GM12873 (cell line): ENCODE data around the gene TMEM54.

Source experiments
- TF ChIP-seq, protein P1 (sequence below): IDR thresholded peaks from 2 replicates; pipeline ENCODE4 v1.5.1; 2012; ENCODE audit warnings: low read depth, mild to moderate bottlenecking, moderate library complexity, low read length, control low read depth; ENCODE audit not compliant: insufficient read depth; ENCODE audit errors: missing control alignments

Gene TMEM54

DNA sequence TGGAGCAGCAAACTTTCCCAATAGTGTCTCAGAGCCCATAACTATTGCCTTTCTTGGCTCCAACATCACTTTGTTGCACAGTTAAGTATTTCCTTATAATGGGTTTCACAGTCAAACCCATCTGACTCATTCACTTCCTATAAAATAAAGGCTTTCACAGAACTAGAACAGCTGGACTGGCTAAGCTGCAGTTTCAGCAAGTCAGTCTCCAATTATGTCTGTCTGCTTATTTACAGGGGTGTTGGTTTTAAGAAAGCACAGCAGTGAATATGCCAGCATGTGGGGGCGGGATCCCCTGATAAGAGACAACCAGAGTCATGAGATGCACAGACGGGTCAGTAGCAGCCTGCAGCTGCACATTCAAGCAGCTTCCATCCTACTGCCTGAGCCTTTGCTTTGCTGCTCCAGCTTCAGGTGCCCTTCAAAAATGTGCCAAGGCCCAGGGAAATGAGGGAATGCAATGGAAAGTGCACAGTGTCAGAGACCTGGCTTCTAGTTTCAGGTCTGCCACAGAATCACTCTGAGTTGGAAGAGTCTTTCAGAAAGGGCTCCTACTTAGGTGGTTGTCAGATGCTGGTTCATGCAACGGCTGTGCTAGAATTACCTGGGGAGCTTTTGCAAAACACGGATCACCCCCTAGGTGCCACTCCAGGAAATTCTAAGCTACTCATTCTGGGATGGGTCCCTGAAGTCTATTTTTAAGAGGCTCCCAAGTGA, 38.6 kb upstream of the TMEM54 start:
- TF ChIP-seq, protein P1, sequence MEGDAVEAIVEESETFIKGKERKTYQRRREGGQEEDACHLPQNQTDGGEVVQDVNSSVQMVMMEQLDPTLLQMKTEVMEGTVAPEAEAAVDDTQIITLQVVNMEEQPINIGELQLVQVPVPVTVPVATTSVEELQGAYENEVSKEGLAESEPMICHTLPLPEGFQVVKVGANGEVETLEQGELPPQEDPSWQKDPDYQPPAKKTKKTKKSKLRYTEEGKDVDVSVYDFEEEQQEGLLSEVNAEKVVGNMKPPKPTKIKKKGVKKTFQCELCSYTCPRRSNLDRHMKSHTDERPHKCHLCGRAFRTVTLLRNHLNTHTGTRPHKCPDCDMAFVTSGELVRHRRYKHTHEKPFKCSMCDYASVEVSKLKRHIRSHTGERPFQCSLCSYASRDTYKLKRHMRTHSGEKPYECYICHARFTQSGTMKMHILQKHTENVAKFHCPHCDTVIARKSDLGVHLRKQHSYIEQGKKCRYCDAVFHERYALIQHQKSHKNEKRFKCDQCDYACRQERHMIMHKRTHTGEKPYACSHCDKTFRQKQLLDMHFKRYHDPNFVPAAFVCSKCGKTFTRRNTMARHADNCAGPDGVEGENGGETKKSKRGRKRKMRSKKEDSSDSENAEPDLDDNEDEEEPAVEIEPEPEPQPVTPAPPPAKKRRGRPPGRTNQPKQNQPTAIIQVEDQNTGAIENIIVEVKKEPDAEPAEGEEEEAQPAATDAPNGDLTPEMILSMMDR: no peak

DNA sequence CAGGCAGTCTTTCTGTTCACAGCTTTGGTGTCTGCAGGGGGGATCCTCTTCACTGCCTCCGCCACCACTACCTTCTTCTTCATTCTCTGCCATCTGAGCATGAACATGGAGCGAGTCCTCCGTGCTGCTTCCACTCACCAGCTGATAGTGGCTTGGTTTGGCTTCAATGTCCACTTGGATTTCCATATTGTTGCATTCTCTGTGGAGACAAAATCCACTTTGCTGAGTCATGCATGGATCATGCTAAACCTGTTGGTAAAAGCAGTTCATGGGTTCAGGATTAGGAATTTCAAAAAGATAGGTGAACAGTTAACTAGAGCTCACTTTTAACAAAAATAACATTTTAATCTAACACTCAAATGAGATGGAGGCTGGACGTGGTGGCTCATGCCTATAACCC, 35.9 kb upstream of the TMEM54 start:
- TF ChIP-seq, protein P1: no peak

DNA sequence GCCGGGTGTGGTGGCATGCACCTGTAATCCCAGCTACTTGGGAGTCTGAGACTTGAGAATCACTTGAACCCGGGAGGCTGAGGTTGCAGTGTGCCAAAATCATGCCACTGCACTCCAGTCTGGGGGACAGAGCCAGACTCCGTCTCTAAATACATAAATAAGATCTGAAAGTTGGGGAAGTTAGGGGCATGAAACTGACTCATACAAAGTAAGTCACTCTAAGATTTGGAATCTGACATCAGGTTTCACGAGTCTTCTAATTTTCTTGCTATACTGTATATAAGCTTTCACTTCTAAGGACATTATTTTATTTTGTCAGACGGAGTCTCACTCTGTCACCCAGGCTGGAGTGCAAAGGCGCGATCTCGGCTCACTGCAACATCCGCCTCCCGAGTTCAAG, 33.3 kb upstream of the TMEM54 start:
- TF ChIP-seq, protein P1: no peak

DNA sequence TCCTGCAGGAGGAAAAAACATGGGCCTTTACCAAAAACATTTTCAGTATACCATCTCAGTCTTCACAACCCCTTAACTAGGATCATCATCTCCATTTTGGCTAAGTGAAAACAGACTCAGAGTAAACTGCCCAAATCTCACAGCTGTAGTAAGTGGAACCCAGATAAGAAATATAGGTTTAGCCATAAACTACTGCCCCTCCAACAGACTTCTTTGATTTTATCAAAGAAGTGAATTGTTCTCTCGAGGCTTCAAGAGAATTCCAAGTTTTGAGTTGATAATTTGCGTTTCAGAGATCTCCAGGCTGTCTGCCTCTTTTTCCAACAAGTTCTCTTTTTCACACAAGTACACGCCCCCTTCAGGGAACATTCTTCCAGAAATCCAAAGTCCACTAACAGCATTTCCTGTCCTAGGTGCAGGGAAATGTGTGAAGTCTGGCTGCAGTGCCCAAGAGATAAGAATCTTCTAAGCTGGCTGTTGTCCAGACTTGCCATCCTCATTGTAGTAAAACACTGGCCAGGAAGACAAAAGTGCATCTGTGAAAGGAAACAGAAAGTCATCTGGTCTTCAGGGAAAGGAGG, 32.6 kb upstream of the TMEM54 start:
- TF ChIP-seq, protein P1: no peak

DNA sequence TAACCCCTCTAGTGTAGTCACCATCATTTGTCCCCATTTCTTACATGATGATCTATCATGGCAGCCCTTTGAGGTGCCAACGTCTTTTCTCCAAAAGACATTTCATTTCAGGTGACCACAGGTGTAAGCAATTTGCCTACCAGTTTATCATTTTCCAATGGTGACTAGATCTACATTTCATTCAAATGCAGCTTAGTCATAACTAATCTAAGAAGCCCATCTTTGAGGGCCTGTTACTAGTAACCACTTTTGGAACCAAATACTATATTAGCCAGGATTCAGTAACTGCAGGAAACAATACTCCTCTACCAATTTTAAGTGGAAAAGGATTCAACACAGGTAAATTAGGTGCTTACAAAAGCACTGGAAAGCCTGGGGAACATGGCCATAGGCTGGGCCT, 30.6 kb upstream of the TMEM54 start:
- TF ChIP-seq, protein P1: no peak

DNA sequence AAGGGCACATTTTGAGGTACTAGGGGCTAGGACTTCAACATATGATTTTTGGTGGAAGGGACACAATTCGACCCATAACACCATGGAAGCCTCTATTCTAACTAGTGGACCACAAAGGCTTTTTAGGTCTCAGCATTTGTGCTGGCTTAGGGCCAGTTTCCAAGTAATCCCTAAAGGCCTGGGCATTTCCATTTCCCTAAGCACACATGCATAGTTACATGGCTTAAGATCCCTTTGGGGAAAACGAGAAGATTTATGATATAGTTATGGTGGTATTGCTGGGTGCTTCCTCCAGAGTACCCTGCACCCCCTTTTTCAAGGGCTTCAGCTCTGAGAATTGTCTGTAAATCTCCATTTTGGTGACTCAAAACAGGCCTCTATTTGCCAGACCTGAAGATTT, 28.2 kb upstream of the TMEM54 start:
- TF ChIP-seq, protein P1: no peak

DNA sequence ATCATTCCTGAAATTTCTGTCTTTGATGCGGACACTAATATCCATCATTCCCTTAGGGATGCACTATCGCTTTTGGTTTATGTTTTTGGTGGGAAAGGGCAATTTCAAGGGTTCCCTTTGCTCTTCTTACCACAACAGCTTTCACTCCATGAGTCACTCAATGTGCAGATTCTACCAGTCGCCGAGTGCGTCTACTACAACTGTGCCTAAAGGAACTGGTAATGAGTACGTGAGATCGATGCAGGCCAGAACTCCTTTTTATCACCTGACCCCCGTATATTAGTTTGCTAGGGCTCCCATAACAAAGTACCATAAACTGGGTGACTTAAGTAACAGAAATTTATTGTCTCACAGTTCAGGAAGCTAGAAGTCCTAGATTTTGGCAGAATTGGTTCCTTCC, 27.5 kb upstream of the TMEM54 start:
- TF ChIP-seq, protein P1: no peak
